Ishikawa (cell line): ENCODE data around the gene HHAT.

Experiments used
- CEBPB ChIP-seq: IDR thresholded peaks from 2 replicates; pipeline ENCODE4 v1.6.1; 2012
- CREB1 ChIP-seq: IDR thresholded peaks from 2 replicates; pipeline ENCODE4 v1.6.1; 2012; ENCODE audit warnings: low read depth
- EGR1 ChIP-seq: IDR thresholded peaks from 2 replicates; pipeline ENCODE4 v1.6.1; 2012
- EP300 ChIP-seq: IDR thresholded peaks from 2 replicates; pipeline ENCODE4 v1.6.1; 2012; ENCODE audit warnings: borderline replicate concordance
- FOXM1 ChIP-seq: IDR thresholded peaks from 2 replicates; pipeline ENCODE4 v1.6.1; 2012; ENCODE audit warnings: low read depth, borderline replicate concordance
- MAX ChIP-seq: IDR thresholded peaks from 2 replicates; pipeline ENCODE4 v1.6.1; 2012
- NFIC ChIP-seq: IDR thresholded peaks from 2 replicates; pipeline ENCODE4 v1.6.1; 2012
- RAD21 ChIP-seq: IDR thresholded peaks from 2 replicates; pipeline ENCODE4 v1.6.1; 2012; ENCODE audit warnings: low read depth
- REST ChIP-seq: IDR thresholded peaks from 2 replicates; pipeline ENCODE4 v1.6.1; 2012; ENCODE audit warnings: low read depth, mild to moderate bottlenecking
- TAF1 ChIP-seq: IDR thresholded peaks from 2 replicates; pipeline ENCODE4 v1.6.1; 2012; ENCODE audit warnings: low read depth, mild to moderate bottlenecking
- TCF12 ChIP-seq: IDR thresholded peaks from 2 replicates; pipeline ENCODE4 v1.6.1; 2012; ENCODE audit warnings: low read depth
- TEAD4 ChIP-seq: IDR thresholded peaks from 2 replicates; pipeline ENCODE4 v1.6.1; 2012
- USF1 ChIP-seq: IDR thresholded peaks from 2 replicates; pipeline ENCODE4 v1.6.1; 2012
- YY1 ChIP-seq: IDR thresholded peaks from 2 replicates; pipeline ENCODE4 v1.6.1; 2012; ENCODE audit warnings: low read depth
- ZBTB7A ChIP-seq: IDR thresholded peaks from 2 replicates; pipeline ENCODE4 v1.6.1; 2012; ENCODE audit warnings: low read depth

Gene HHAT

GRCh38 chr1:210372491-210372890, 43.8 kb downstream of the HHAT start:
- no peak for TF ChIP-seq YY1
- no peak for TF ChIP-seq EP300
- no peak for TF ChIP-seq FOXM1
- TF ChIP-seq CEBPB: no peak
- TF ChIP-seq ZBTB7A: no peak
- TF ChIP-seq RAD21: no peak
- no peak for TF ChIP-seq TAF1
- TF ChIP-seq TCF12: no peak
- TF ChIP-seq MAX: no peak
- no peak for TF ChIP-seq EGR1
- TF ChIP-seq REST: no peak
- no peak for TF ChIP-seq CREB1
- no peak for TF ChIP-seq NFIC
- no peak for TF ChIP-seq USF1
- TF ChIP-seq TEAD4: no peak

GRCh38 chr1:210372931-210373627, 44.4 kb downstream of the HHAT start:
- TF ChIP-seq YY1: no peak
- no peak for TF ChIP-seq CREB1
- no peak for TF ChIP-seq MAX
- TF ChIP-seq TCF12: no peak
- no peak for TF ChIP-seq EGR1

- TF ChIP-seq NFIC (no peak), CEBPB (no peak), TAF1 (no peak), EP300 (no peak), TEAD4 (no peak)
These were observed 44.9 kb downstream of the HHAT start for GRCh38 chr1:210373628-210373877.

GRCh38 chr1:210373878-210374599, 45.3 kb downstream of the HHAT start:
- TF ChIP-seq CEBPB: peak; percentile 61
- no peak for TF ChIP-seq USF1
- TF ChIP-seq EP300: 0 out of 2 replicates have a peak, but pooled peaks have one; percentile 24
- TF ChIP-seq MAX: no peak
- TF ChIP-seq TEAD4: peak; percentile 24; the same call in 1 of the 2 replicates

- TF ChIP-seq TEAD4 (no peak), CREB1 (no peak), ZBTB7A (no peak), REST (no peak), EP300 (no peak), YY1 (no peak), NFIC (no peak), EGR1 (no peak), CEBPB (no peak), TAF1 (no peak)
These were observed 45.9 kb downstream of the HHAT start for GRCh38 chr1:210374600-210374953.

GRCh38 chr1:210376836-210377372, 48.2 kb downstream of the HHAT start:
- TF ChIP-seq TCF12 (no peak), USF1 (no peak), ZBTB7A (no peak), YY1 (no peak), CEBPB (no peak), EP300 (no peak), REST (no peak), NFIC (no peak)
